ENCODE results near the gene NAV3. TPM values are rescaled to one million over a fixed set of nuclear protein-coding genes. Genes with fewer than 3 reads are reported as not detected.
A peak's percentile ranks its signal among the peaks of the same experiment; 100 is the strongest.

NAV3 gene
- total and polyA plus RNA-seq, 11 donors = 1.1 to 18.0 (median 5.8) TPM

- Histone ChIP-seq H3K9me3 (no peaks in the 10 kb centered on the region), H3K27me3 (no peaks in the 10 kb centered on the region), H3K27ac (peak overlapping the region in 4 of 12 donors; percentile 15 to 36 (median 26)), H3K4me1 (no peaks in the 10 kb centered on the region), H3K4me3 (no peak overlapping the region), H3K36me3 (peaks cover 0 to 2% (median 0%) of the 10 kb centered on the region in 9 donors)
- TF ChIP-seq CTCF (IDR thresholded peaks at IDR 0.05) (no peak), POLR2A (IDR thresholded peaks at IDR 0.05) (no peak)
- 68 to 89% (median 86%) methylated on average over 4 of the region's 4 CpGs for WGBS, 4 donors
- peak in 1 of 4 donors; percentile 59 for ATAC-seq
- intact Hi-C loops (cut with DNase I) = no loop called here
- no peak for DNase-seq
These were observed 380.2 kb downstream of the NAV3 start for GRCh38 chr12:78210894-78211302.

GRCh38 chr12:78220811-78221210 lies 390.1 kb downstream of the NAV3 start:
- no peaks in the 10 kb centered on the region for H3K27me3 ChIP-seq
- intact Hi-C loops (cut with DNase I) = no loop called here
- no peaks in the 10 kb centered on the region for H3K4me1 ChIP-seq
- DNase-seq (no peak), ATAC-seq (no peak)
- WGBS, 4 donors = 83 to 91% (median 88%) methylated on average over 2 of the region's 2 CpGs
- H3K9me3 ChIP-seq = no peaks in the 10 kb centered on the region
- H3K4me3 ChIP-seq = no peak overlapping the region
- no peak overlapping the region for H3K27ac ChIP-seq
- TF ChIP-seq POLR2A (IDR thresholded peaks at IDR 0.05) = no peak
- no peak for TF ChIP-seq CTCF (IDR thresholded peaks at IDR 0.05)
- no peaks in the 10 kb centered on the region for H3K36me3 ChIP-seq

GRCh38 chr12:78224154-78224553 lies 393.5 kb downstream of the NAV3 start:
- H3K27ac ChIP-seq = no peak overlapping the region
- WGBS, 4 donors = 64 to 75% (median 71%) methylated on average over 5 of the region's 5 CpGs
- no peaks in the 10 kb centered on the region for H3K36me3 ChIP-seq
- peaks cover 0 to 8% (median 0%) of the 10 kb centered on the region in 12 donors for H3K9me3 ChIP-seq
- no peaks in the 10 kb centered on the region for H3K4me1 ChIP-seq
- no peak overlapping the region for H3K4me3 ChIP-seq
- H3K27me3 ChIP-seq = no peaks in the 10 kb centered on the region
- intact Hi-C loops (cut with DNase I) = no loop called here
- ATAC-seq = no peak
- TF ChIP-seq CTCF (IDR thresholded peaks at IDR 0.05) = no peak
- TF ChIP-seq POLR2A (IDR thresholded peaks at IDR 0.05) = no peak
- no peak for DNase-seq

GRCh38 chr12:78226763-78227162 lies 396.1 kb downstream of the NAV3 start:
- Histone ChIP-seq H3K4me1 (no peaks in the 10 kb centered on the region), H3K27ac (no peak overlapping the region), H3K36me3 (no peaks in the 10 kb centered on the region), H3K27me3 (no peaks in the 10 kb centered on the region), H3K9me3 (peaks cover 0 to 8% (median 0%) of the 10 kb centered on the region in 12 donors), H3K4me3 (no peak overlapping the region)
- DNase-seq = no peak
- intact Hi-C loops (cut with DNase I) = no loop called here
- no peak for TF ChIP-seq POLR2A (IDR thresholded peaks at IDR 0.05)
- no peak for TF ChIP-seq CTCF (IDR thresholded peaks at IDR 0.05)
- WGBS, 4 donors = 71 to 83% (median 76%) methylated on average over 6 of the region's 6 CpGs
- ATAC-seq = no peak
